GM19193 (cell line): ENCODE data around the gene ERLEC1.

Experiments used
- POLR2A ChIP-seq: IDR thresholded peaks from 4 replicates; pipeline ENCODE4 v1.6.1; 2011; ENCODE audit not compliant: insufficient read depth, insufficient read length; ENCODE audit errors: extremely low read depth

ERLEC1 gene

GRCh38 chr2:53769318-53769945, 17.4 kb upstream of the ERLEC1 start:
- TF ChIP-seq POLR2A = no peak

- no peak for TF ChIP-seq POLR2A
Measured at GRCh38 chr2:53770264-53770663, 16.6 kb upstream of the ERLEC1 start.

GRCh38 chr2:53777134-53777533, 9.7 kb upstream of the ERLEC1 start:
- TF ChIP-seq POLR2A = no peak

GRCh38 chr2:53778536-53779162, 8.2 kb upstream of the ERLEC1 start:
- TF ChIP-seq POLR2A = no peak

- no peak for TF ChIP-seq POLR2A
Measured at GRCh38 chr2:53780056-53780455, 6.8 kb upstream of the ERLEC1 start.

GRCh38 chr2:53782676-53783075, 4.2 kb upstream of the ERLEC1 start:
- TF ChIP-seq POLR2A = no peak

GRCh38 chr2:53784436-53784835, 2.4 kb upstream of the ERLEC1 start:
- TF ChIP-seq POLR2A = no peak

GRCh38 chr2:53785366-53785765, 1.5 kb upstream of the ERLEC1 start:
- TF ChIP-seq POLR2A = no peak

- TF ChIP-seq POLR2A = no peak
Measured at GRCh38 chr2:53786352-53786704, 516 bp upstream of the ERLEC1 start.

GRCh38 chr2:53787614-53788289, 908 bp downstream of the ERLEC1 start:
- TF ChIP-seq POLR2A = no peak

- TF ChIP-seq POLR2A = no peak
Measured at GRCh38 chr2:53793261-53793660, 6.4 kb downstream of the ERLEC1 start.

GRCh38 chr2:53793821-53794220, 7.0 kb downstream of the ERLEC1 start:
- TF ChIP-seq POLR2A = no peak

- TF ChIP-seq POLR2A = no peak
Measured at GRCh38 chr2:53801547-53801946, 14.7 kb downstream of the ERLEC1 start.

- no peak for TF ChIP-seq POLR2A
Measured at GRCh38 chr2:53802617-53803151, 15.8 kb downstream of the ERLEC1 start.

GRCh38 chr2:53811601-53812000, 24.8 kb downstream of the ERLEC1 start:
- TF ChIP-seq POLR2A = no peak

- TF ChIP-seq POLR2A = no peak
Measured at GRCh38 chr2:53813151-53813550, 26.3 kb downstream of the ERLEC1 start.
